ENCODE data around the gene GLT8D2. TPM values are rescaled to one million over a fixed set of nuclear protein-coding genes. Genes with fewer than 3 reads are reported as not detected.

GLT8D2 gene
- polyA plus RNA-seq, 1 of the 3 experiments (the other 2 are of a cell fraction), result 50.0 TPM

- TF ChIP-seq USF2 (IDR thresholded peaks at IDR 0.05; ENCODE audit: borderline replicate concordance, low read depth, low read length), result no peak
- TF ChIP-seq MXI1 (IDR thresholded peaks at IDR 0.05; ENCODE audit: low read depth, low read length), result no peak
- TF ChIP-seq GATA2 (CRISPR knock-in tag; IDR thresholded peaks at IDR 0.05), result no peak
- no peak for TF ChIP-seq MEF2A (IDR thresholded peaks at IDR 0.05; ENCODE audit: borderline replicate concordance, low read depth)
- no peak for TF ChIP-seq RAD21 (IDR thresholded peaks at IDR 0.05; ENCODE audit: low read length)
- no peak for TF ChIP-seq FOXM1 (IDR thresholded peaks at IDR 0.05; ENCODE audit: low read depth)
- TF ChIP-seq TCF12 (IDR thresholded peaks at IDR 0.05), result no peak
- TF ChIP-seq RFX5 (IDR thresholded peaks at IDR 0.05; ENCODE audit: low read length), result no peak
- no peak for TF ChIP-seq ELF1 (IDR thresholded peaks at IDR 0.05)
Observed at GRCh38 chr12:103997286-103997900, 52.6 kb downstream of the GLT8D2 start (continued).

GRCh38 chr12:103996595-103996994, 53.4 kb downstream of the GLT8D2 start:
- POLR2A ChIA-PET, result no interaction called here
- H3K9me2 ChIP-seq, result no peaks in the 10 kb centered on the region
- H3K79me2 ChIP-seq (ENCODE audit: insufficient read depth), result no peaks in the 10 kb centered on the region
- no peak overlapping the region for H3K4me3 ChIP-seq (ENCODE audit: low read depth in 2 of 2, low read length in 1 of 2)
- H3K36me3 ChIP-seq (replicated peaks in 1 of 2; ENCODE audit: control insufficient read depth in 1 of 2, insufficient read depth in 2 of 2, low read length in 1 of 2), result no peaks in the 10 kb centered on the region
- no peaks in the 10 kb centered on the region for H3K9me3 ChIP-seq
- no peaks in the 10 kb centered on the region for H4K20me1 ChIP-seq (ENCODE audit: insufficient read depth)
- no peak overlapping the region for H3K27ac ChIP-seq (ENCODE audit: low read depth in 2 of 2, low read length in 1 of 2)
- no peaks in the 10 kb centered on the region for H3K4me1 ChIP-seq (ENCODE audit: control insufficient read depth in 1 of 2, insufficient read depth in 2 of 2, low read depth in 1 of 2, low read length in 1 of 2)
- 63% methylated on average over 1 of the region's 5 CpGs for WGBS (ENCODE audit: low lambda C conversion rate)
- no peak overlapping the region for H3K9ac ChIP-seq
- CTCF ChIA-PET, result interaction anchor here (1.5 kb wide), 1 partner anchor 112 kb away, joined by 5 read pairs; no protein-coding TSS in a partner anchor
- no peaks in the 10 kb centered on the region for H3F3A ChIP-seq (replicated peaks; ENCODE audit: insufficient read depth)
- H2AFZ ChIP-seq (ENCODE audit: low read depth), result no peak overlapping the region
- H3K4me2 ChIP-seq, result no peak overlapping the region
- TF ChIP-seq, protein P1, sequence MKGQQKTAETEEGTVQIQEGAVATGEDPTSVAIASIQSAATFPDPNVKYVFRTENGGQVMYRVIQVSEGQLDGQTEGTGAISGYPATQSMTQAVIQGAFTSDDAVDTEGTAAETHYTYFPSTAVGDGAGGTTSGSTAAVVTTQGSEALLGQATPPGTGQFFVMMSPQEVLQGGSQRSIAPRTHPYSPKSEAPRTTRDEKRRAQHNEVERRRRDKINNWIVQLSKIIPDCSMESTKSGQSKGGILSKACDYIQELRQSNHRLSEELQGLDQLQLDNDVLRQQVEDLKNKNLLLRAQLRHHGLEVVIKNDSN (IDR thresholded peaks at IDR 0.05; ENCODE audit: borderline replicate concordance, low read depth), result no peak
- TF ChIP-seq YY1 (IDR thresholded peaks at IDR 0.05; ENCODE audit: low read depth) (no peak), SMC3 (IDR thresholded peaks at IDR 0.05; ENCODE audit: low read depth, low read length) (no peak), FOXM1 (IDR thresholded peaks at IDR 0.05; ENCODE audit: low read depth) (no peak), NRF1 (IDR thresholded peaks at IDR 0.05; ENCODE audit: low read depth, low read length) (no peak), IRF3 (IDR thresholded peaks at IDR 0.05; ENCODE audit: low read depth, low read length) (no peak), GATA2 (CRISPR knock-in tag; IDR thresholded peaks at IDR 0.05) (no peak), RCOR1 (IDR thresholded peaks at IDR 0.05; ENCODE audit: low read length) (no peak), MEF2A (IDR thresholded peaks at IDR 0.05; ENCODE audit: borderline replicate concordance, low read depth) (no peak), ZBTB33 (IDR thresholded peaks at IDR 0.05; ENCODE audit: borderline replicate concordance, low read depth) (no peak)
- DNase-seq, result no peak
- no peaks in the 10 kb centered on the region for H3K27me3 ChIP-seq (ENCODE audit: insufficient read depth)
